NCI-H748 treated with DMSO at 0.1 percent for 48 hours (cell line): ENCODE data around the gene PGAP3.

Experiments
- DNase-seq: peaks from one replicate; lab custom pipeline; 2025; lab: John Stamatoyannopoulos, UW

PGAP3 gene

DNA sequence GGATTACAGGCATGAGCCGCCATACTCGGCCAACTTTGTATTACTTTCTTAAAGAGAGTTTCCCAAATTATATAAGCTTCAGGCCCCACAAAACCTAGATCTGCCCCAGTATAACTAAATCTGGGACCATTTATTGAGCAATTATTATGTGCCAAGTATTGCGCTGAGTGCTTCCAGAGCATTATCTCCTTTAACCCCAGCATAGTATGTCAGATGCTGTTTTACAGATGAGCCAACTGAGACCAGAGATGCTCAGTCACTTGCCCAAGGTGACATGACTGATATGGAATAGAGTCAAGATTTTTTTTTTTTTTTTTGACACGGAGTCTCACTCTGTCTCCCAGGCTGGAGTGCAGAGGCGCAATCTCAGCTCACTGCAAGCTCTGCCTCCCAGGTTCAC, 10.1 kb upstream of the PGAP3 start:
- no peak for DNase-seq

- no peak for DNase-seq
Measured at GRCh38 chr17:39696731-39697130, 8.9 kb upstream of the PGAP3 start.

- no peak for DNase-seq
Measured at GRCh38 chr17:39695089-39695474, 7.2 kb upstream of the PGAP3 start.

GRCh38 chr17:39694593-39694992, 6.7 kb upstream of the PGAP3 start:
- no peak for DNase-seq

DNA sequence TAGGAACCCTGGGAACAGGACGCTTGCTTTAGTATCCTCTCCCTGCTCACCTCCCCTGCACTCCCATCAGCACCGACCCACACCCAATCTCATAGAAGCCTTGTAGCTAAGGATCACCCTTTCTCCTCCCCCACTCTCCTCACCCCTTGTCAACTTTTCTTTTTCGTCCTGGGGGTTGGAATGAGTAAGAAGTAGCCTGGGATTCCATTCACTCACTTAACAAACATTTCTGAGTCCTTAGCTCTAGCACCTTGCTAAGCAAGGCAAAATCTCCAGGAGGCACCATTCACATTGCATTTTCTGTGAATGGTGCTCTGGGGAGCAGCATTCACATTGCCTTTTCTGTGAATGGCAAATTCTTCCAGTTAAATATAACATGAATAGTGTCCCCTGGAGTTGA, 1.1 kb upstream of the PGAP3 start:
- DNase-seq, result no peak

DNA sequence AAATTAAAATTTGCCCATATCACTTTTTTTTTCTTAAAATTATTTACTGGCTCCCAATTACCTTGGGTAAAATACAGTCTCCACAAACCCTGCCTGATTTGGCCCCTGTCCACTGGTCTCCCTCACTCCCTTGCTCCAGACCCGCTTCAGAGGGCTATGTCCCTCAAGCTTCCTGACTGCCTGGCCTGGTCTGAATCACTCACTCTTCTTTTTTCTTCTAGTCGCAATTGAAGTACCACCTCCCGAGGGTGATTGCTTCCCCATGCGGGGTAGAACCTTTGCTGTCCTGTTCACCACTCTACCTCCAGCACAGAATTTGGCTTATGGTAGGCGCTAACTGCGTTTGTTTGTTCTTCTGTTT, 598 bp upstream of the PGAP3 start:
- DNase-seq, result no peak

GRCh38 chr17:39687101-39687545, 734 bp downstream of the PGAP3 start:
- no peak for DNase-seq

DNA sequence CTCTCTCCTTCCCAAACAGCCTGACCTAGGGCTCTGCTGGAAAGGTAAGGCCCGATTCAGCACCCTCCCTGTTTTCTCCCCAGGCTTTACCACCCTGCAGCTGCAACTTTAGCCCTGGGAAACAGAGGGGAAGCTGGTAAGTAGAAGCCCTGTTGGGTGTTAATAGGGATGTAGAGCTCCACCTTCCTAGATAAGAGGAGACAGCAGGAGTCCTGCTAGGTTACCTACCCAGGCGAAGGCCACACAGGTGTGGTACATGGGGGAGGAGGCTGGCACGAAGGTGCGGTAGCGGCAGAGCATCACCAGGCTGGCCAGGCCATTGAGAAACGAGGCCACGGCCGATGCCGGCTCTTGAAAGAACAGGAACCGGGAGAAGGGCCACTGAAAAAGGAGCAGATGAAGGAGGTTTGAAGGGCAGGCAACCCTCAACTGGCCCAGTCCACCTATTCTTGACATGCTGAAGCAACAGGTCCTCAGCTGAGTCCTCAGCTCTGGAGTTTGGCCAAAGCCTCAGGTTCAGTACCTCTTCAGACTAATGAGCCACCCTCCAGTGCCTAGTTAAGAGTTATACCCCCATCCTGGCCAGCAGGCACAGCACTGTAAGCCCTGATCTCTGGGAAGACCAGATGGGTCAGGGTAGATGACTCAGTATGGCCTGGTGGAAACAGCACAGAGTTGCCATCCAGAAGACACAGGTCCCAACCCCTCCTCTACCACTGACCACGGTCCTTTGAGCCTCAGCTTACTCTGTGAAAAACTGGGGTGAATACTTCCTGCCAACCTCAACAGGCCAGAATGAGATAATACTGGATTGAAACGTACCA, 3.3 kb downstream of the PGAP3 start:
- DNase-seq, result no peak

DNA sequence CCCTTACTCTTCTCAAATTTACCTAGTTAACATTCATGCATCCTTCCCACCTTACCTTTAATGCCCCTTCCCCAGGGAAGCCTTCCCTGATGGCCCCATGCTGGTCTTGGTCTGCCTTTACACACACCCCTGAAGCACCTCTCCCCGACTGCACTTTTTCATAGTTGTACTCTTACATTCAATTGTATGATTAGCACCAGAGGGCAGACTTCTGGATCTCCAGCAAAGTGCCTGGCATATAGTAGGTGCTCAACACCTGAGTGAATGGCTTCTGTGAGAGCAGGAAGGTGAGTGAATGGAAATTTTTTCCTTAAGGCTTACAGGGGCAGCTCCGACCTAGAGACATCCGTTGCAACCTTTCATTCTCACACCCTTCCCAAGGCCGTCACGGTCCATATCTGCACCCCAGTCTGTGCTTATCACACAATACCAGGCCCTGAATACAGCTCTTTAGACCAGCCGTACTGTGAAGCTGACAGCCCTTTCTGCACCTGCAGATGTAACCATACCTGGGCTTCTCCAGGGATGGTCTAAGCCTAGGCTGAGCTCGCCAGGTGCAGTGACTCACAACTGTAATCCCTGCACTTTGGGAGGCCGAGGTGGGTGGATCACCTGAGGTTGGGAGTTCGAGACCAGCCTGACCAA, 4.4 kb downstream of the PGAP3 start:
- no peak for DNase-seq

DNA sequence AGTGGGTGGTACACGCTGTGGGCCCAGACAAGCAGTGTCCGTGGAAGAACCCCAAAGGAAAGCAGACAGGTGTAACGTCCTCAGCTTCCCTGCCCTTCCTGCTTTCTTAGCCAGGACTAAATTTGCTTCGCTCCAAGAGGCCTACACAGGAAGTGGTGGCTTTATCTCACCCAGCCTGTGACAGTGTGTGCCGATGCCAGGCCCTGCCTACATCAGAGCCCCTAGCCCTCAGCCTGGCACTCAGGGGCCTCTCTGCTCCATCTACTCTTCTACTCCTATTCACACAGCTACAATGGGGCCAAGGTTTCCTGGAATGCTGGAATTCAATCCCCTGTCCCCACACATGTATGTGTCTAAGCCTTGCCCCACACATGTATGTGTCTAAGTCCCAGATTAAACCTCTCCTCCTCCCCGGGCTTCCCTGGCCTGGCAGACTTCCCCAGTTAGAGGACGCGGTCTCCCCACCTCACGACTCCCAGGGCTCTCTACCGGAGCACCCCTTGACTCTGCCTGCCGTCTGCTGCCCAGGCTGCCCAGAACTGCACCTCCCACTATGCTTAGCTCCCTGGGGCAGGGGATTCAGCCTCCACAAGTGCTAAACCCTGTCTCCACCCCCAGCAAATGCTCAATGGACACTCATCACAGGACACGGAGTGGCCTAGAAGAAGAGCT, 8.2 kb downstream of the PGAP3 start:
- no peak for DNase-seq

GRCh38 chr17:39678340-39679116, 9.3 kb downstream of the PGAP3 start:
- no peak for DNase-seq

GRCh38 chr17:39677542-39678339, 10.1 kb downstream of the PGAP3 start:
- DNase-seq, result no peak

GRCh38 chr17:39677072-39677471, 10.8 kb downstream of the PGAP3 start:
- no peak for DNase-seq

DNA sequence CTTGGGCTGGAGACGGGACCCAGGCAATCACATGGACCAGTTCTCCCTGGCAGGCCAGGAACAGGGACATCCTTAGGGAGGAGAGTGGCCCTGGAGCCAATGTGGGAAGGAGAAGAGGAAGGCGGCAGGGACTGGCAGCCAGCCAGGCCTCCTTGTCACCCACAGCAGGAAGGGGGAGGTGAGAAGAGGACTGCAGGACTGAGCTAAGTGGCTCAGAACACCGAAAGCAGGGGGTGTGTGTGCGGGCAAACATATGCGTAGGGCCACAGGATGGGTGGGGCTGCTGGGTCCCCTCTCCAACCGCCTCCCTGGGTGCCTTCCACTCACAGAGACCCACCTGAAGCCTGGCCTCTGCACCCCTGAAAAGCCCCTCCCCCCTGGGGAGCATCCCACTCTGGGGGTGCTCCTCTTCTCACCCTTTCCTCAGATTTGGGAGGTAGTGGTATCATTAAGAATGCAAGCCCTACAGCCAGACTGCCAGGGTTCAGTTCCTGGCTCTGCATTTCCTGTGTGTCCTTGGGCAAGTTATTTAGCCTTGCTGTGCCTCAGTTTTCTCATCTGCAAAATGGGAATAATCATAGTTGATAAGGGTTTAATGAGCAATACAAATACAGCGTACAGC, 11.5 kb downstream of the PGAP3 start:
- DNase-seq, result no peak

DNA sequence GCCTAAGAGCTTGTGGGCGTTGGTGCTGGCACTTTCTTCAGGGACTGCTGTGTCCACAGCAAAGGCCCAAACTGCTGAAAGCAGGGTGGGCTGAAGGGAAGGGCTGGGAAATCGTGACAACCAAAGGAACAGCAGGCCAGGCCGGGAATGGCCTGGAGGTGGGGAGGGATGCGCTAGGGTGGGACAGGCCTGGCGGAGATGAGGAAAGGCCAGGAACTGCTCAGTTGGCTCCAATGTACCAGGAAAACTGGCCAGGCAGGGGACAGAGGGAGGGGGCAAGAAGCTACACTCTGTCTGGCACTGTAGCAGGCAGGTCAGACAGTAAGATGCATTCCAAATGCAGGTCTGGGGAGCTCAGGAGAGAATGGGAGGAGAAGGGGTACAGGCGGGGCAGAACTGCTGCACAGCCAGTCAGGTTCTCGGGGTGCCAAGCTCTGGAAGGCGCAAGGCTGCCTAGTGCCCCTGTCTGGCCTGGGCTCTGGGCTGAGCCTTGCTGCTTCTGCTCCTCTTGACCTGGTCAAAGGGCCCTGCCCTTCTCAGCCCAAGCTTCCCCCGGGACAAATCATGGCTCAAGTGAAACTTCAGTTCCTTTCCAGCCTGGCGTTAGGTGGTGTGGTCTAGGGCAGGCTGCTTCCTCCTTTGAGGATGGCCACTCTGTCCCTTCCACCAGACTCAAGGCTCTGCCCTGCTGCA, 12.3 kb downstream of the PGAP3 start:
- DNase-seq, result no peak

DNA sequence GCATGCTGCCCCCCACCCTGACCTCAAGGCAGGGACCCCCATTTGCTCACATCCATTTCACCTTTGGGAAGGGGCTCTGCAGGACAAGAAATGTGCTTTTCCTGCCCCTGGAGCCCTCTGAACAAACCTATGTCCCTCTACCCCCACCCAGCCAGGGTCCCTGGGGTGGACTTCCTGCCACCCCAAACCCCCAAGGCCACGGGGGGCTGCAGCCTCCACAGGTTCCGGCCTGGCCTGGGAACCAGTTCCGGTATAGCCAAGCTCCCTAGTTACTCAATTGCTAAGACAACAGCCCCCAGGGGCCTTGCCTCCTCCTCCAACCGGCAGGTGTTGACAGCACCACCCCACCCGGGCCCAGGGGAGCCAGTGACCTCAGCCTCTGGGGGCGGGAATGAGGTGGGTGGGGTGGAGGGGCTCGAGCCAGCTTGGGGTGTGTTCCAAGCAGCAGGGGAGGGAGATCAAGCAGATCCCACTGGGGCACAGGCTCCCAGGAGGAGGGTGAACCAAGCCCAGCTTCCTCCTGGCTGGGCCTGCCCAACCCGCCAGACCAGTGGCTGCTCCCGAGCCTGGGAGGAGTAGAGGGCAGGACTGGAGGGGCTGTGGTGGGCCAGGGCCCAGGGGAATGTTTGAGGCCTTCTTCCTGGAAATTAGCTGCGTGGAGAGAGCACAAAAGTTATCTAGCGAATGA, 13.0 kb downstream of the PGAP3 start:
- DNase-seq, result no peak

DNA sequence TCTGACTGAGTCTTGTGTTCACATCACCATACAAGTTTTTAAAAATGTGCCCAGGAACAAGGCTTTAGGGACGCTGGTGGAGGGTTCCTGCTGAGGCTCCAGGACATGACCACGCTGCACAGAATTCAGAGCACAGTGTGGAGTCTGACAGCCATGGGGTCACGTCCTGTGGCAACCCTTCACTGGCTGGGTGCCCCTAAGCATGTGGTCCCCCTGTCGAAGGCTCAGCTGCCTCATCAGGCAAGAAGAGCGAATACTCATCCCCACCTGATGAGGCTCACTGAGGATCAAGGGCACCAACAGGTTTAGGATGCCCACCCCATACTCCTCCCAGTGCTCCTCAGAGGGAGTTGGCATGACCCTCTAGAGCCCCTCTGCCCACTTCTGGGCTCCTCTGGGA, 13.7 kb downstream of the PGAP3 start:
- no peak for DNase-seq

DNA sequence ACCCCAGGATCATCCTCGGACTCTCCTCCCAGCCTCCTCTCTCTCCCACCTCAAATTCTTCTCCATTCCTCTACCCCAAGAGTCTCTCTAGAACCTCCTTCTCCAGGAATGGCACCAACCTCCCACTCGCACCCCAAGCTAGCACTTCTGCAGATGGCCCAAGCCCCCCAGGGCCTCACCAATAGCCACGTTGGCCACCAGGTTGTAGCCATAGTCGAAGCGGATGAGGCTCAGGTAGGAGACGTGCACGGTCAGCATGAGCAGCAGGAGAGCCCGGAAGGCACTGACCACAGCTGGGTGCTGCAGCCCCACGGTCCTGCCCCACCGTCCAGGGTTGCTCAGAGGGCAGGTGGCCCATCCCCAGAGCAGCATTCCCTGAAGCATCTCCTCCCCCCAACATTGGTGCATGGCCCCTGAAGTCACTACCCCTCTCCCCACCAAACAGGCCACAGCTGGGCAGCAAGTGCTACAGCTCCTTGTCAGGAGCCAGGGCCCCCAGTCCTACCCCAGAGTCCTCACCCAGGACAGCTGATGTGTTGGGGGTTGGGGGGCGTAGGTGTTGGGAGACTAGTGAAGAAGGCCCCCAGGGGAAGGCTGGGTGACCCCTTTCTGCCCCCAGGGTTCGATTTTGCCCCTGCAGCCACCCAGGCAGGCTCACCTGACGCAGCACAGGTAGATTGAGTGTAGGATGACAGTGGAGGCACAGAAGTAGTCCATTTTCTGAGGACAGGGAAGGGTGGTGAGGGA, 14.3 kb downstream of the PGAP3 start:
- no peak for DNase-seq
